ENCODE measurements around the gene COG4. TPM values are rescaled to one million over a fixed set of nuclear protein-coding genes. Genes with fewer than 3 reads are reported as not detected.
A peak's percentile ranks its signal among the peaks of the same experiment; 100 is the strongest.
"Not testable (repeated sequence)": the region's sequence is repeated elsewhere in the genome, so short reads cannot be mapped to it uniquely, and the experiment has no call there.

The COG4 gene
- total RNA-seq, 1 donor from 2014 or later = 57.6 TPM

DNA sequence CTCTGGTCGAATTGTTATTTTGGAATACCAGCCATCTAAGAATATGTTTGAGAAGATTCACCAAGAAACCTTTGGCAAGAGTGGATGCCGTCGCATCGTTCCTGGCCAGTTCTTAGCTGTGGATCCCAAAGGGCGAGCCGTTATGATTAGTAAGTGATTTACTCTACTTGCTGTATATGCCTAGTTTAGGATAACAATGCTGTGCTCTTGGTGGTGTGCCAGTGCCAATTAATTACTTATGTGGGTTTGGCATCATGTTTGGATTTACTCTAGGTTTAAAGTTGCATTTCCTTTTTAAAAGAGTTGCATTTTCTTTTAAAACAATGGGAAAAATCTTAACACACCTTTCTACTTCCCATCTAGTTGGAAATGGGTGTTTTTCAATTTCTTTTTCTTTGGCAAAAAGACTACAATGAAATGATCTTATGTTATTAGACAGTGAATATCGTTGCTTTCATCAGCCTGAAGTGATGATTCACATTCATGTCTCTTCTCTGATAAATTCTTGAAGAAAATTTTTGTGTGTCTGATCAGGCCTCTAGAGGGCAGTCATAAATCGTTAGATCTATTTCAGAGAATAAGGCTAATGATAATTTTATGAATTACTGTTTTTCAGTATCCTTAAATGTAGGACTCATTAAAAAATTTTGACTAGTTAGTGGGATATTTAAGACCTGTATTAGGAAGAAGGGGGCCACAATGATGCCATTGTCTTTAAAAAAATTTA, 5.9 kb upstream of the COG4 start:
- no peak overlapping the region for H3K4me3 ChIP-seq (ENCODE audit: low read depth, low read length)
- TF ChIP-seq, protein P1, sequence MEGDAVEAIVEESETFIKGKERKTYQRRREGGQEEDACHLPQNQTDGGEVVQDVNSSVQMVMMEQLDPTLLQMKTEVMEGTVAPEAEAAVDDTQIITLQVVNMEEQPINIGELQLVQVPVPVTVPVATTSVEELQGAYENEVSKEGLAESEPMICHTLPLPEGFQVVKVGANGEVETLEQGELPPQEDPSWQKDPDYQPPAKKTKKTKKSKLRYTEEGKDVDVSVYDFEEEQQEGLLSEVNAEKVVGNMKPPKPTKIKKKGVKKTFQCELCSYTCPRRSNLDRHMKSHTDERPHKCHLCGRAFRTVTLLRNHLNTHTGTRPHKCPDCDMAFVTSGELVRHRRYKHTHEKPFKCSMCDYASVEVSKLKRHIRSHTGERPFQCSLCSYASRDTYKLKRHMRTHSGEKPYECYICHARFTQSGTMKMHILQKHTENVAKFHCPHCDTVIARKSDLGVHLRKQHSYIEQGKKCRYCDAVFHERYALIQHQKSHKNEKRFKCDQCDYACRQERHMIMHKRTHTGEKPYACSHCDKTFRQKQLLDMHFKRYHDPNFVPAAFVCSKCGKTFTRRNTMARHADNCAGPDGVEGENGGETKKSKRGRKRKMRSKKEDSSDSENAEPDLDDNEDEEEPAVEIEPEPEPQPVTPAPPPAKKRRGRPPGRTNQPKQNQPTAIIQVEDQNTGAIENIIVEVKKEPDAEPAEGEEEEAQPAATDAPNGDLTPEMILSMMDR (conservative IDR thresholded peaks at IDR 0.05; ENCODE audit: low read depth, low read length) = peak; percentile 52
- DNase-seq (ENCODE audit: low read depth) = no peak

DNA sequence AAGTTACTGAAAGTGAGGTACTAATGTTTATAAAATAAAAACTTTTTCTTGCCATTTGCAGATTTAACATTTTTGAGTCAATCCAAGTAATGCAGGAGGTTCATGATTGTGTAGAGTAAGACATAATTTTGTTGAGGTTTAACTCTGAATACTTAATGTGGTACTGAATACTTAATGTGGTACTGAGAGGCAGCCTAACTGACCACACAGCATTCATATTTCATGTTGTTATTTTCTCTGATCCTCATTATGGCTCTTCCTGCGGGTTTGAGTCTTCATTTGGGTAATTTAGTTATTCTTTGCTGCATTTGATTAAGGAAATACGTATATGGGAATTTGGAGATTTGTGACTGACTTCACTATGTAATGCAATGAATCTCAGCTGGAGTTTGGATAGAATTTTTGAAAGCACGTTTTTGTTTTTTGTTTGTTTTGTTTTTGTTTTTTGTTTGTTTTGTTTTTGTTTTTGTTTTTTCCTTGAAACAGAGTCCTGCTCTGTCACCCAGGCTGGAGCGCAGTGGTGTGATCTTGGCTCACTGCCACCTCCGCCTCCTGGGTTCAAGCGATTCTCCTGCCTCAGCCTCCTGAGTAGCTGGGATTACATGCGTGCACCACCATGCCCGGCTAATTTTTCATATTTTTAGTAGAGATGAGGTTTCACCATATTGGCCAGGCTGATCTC, 4.1 kb upstream of the COG4 start:
- no peak for DNase-seq (ENCODE audit: low read depth)
- TF ChIP-seq, protein P1 (conservative IDR thresholded peaks at IDR 0.05; ENCODE audit: low read depth, low read length) = no peak
- H3K4me3 ChIP-seq (ENCODE audit: low read depth, low read length) = no peak overlapping the region

DNA sequence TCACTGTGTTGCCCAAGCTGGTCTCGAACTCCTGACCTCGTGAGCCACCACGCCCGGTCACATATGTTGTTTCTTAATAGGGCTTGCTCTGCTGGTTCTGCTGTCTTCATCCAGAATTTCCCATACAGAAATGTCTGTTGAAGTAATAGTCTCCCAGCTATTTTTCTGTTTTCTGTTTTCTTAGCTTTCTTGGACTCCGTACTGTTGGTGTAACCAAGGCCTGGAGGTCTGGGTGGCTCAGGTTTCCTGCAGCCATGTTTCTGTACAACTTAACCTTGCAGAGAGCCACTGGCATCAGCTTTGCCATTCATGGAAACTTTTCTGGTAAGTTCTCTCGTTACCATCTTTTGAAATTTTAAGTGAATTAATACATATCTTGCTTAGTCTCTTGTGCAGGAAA, 3.0 kb upstream of the COG4 start:
- H3K4me3 ChIP-seq (ENCODE audit: low read depth, low read length) = no peak overlapping the region
- no peak for DNase-seq (ENCODE audit: low read depth)
- TF ChIP-seq, protein P1 (conservative IDR thresholded peaks at IDR 0.05; ENCODE audit: low read depth, low read length) = no peak

DNA sequence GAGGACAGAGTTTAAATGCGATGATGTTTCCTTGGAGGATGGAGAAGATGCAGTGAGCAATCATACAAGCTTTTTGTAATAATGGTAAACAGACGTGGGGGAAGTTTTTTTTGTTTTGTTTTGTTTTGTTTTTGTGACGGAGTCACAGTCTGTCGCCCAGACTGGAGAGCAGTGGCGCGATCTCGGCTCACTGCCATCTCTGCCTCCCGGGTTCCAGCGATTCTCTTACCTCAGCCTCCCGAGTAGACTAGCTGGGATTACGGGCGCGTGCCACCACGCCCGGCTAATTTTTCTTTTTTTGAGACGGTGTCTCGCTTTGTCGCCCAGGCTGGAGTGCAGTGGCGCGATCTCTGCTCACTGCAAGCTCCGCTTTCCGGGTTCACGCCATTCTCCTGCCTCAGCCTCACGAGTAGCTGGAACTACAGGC, 1.1 kb upstream of the COG4 start:
- DNase-seq (ENCODE audit: low read depth) = not testable (repeated sequence)

DNA sequence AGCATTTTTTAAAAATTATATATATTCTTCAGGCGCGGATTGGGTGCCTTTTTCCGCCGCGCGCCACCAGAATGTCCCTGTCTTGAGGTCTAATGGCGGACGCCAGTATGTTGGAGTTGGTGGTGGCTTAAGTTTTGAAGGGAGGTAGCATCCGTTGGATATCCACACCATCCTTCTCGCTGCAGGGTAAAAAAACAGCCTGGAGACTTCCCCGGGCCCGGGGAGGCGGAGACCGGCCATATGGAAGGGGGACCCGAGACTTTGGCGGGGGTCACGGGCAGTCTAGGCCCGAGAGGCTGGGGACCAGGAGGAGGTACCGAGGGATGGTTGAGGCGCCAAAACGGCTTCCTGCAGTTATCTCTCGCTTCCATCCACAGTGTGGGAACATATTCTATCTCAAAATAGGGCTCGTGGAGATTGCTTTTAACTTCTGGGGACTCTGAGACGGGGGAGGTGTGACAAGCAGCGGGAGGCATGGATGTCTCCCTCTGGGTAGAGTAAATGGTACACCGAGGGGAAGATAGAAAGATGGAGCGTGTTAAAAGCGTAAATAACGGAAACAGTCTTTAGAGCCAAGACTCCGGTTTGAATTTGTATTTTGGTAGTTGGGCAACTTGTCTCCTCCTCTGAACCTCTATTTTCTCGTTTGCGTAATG, 517 bp upstream of the COG4 start, which contains the start of gene SF3B3:
Gene SF3B3 (plus strand): TSS at position 74 of the 656 bp plus-strand sequence. CDS start 2,841 bp downstream, outside the sequence.
- TF ChIP-seq, protein P1 (conservative IDR thresholded peaks at IDR 0.05; ENCODE audit: low read depth, low read length) = no peak
- no peak for DNase-seq (ENCODE audit: low read depth)
- H3K4me3 ChIP-seq (ENCODE audit: low read depth, low read length) = peak within 1 kb of the TSS; percentile 79

More for the DNA sequence above, 1.1 kb upstream of the COG4 start:
- H3K4me3 ChIP-seq (ENCODE audit: low read depth, low read length) = peak overlapping the region; percentile 79

DNA sequence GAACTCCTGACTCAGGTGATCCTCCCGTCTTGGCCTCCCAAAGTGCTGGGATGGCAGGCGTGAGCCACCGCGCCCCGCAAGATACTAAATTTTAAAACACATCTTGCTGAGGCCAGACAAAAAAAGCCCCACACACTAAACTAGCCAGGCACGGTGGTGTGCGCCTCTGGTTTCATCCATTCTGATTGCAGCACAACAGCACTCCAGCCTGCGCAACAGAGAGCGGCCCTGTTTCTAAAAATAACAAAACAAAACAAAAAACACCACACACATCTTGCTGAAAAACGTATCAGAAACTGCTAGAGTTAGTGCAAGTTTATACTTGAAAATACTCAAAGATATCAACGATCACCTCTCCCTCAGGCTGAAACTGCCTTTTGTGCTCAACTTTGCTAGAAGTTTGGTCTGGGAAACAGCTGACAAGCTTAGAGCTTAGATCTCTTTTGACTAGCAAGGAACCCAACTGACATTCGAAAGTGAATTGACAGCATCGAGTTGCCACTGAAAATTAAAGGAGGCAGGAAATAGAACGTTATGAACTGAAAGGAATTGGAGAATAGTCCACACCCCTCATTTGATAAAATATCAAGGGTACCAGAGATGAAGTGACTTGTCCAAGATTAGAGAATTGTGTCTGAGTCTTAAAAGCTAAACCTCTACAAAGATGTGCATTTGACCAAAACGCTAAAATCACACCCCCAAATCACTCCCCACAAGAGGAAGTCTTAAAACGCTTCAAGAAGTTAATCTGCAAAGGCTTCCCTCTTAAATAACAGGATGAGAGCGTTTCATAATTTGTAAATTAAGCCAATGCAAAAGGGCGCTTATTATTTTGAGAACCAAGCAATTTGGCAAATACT, 908 bp downstream of the COG4 start:
- no peak for DNase-seq (ENCODE audit: low read depth)
- TF ChIP-seq, protein P1 (conservative IDR thresholded peaks at IDR 0.05; ENCODE audit: low read depth, low read length) = no peak

More for the DNA sequence above, 908 bp downstream of the COG4 start:
- H3K4me3 ChIP-seq (ENCODE audit: low read depth, low read length) = peak overlapping the region; percentile 79
